HAP-1 (cell line): ENCODE results near the gene ANK2.

Source experiments
- DNase-seq, 2 experiments: peaks; one replicate each; pipeline ENCODE4 v3.0.0-alpha.2; 2016 to 2020; ENCODE audit warnings: low spot score in 2 of 2
- H3K27me3 ChIP-seq: fragments of 250-450 bp; sonication (Bioruptor Pico); 2 replicates; pipeline ENCODE4 v1.5.1; 2020; ENCODE audit warnings: low read depth, mild to moderate bottlenecking, moderate library complexity
- H3K36me3 ChIP-seq: fragments of 250-450 bp; sonication (Bioruptor Pico); replicated peaks from 2 replicates; pipeline ENCODE4 v1.5.1; 2020; ENCODE audit warnings: mild to moderate bottlenecking
- H3K4me1 ChIP-seq: fragments of 250-450 bp; sonication (Bioruptor Pico); 2 replicates; pipeline ENCODE4 v1.5.1; 2020; ENCODE audit warnings: mild to moderate bottlenecking
- H3K4me3 ChIP-seq: fragments of 250-450 bp; sonication (Bioruptor Pico); 2 replicates; pipeline ENCODE4 v1.5.1; 2020; ENCODE audit warnings: mild to moderate bottlenecking, moderate library complexity
- H3K9me3 ChIP-seq: fragments of 250-450 bp; sonication (Bioruptor Pico); 2 replicates; pipeline ENCODE4 v1.5.1; 2020; ENCODE audit warnings: mild to moderate bottlenecking, moderate library complexity
- in situ Hi-C: fragments of 300-500 bp; cut with MboI; formaldehyde crosslinking; loops from 3 replicates; pipeline ENCODE4 v1.14.3; 2020; ENCODE audit warnings: low sequenced_read_pairs, inconsistent platforms, mixed read lengths

ANK2 gene

GRCh38 chr4:113157086-113157857 lies 107.8 kb downstream of the ANK2 start:
- Histone ChIP-seq H3K27me3 (no peaks in the 10 kb centered on the region), H3K36me3 (no peaks in the 10 kb centered on the region), H3K4me1 (peaks cover 12% of the 10 kb centered on the region), H3K9me3 (no peaks in the 10 kb centered on the region), H3K4me3 (no peak overlapping the region)
- no peak for DNase-seq
- in situ Hi-C loops: no loop called here

- Histone ChIP-seq H3K36me3 (no peaks in the 10 kb centered on the region), H3K27me3 (no peaks in the 10 kb centered on the region), H3K4me1 (peaks cover 12% of the 10 kb centered on the region), H3K9me3 (no peaks in the 10 kb centered on the region), H3K4me3 (no peak overlapping the region)
- DNase-seq: no peak
- in situ Hi-C loops: no loop called here
These were observed 110.6 kb downstream of the ANK2 start for GRCh38 chr4:113159942-113160545.

DNA sequence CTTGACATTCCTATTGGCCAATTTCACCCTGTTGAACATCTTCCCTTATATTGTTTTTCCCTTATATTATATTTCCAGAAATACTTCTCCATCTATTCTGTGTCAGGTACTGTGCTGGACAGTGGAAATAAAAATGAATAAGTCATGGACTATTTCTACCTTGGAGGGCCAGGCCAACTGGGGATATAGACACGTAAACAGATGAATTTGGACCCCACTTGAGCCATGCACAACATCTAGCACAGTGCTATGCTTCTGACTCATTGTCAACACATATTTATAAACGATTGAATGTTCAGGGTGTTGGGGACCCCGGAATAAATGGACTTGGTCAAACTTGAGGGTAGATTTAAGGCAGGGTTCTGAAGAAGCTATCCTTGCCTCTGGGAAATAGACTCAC lies 111.1 kb downstream of the ANK2 start:
- no peak for DNase-seq
- no peak overlapping the region for H3K4me3 ChIP-seq
- no peaks in the 10 kb centered on the region for H3K36me3 ChIP-seq
- in situ Hi-C loops: no loop called here
- peaks cover 12% of the 10 kb centered on the region for H3K4me1 ChIP-seq
- no peaks in the 10 kb centered on the region for H3K9me3 ChIP-seq
- no peaks in the 10 kb centered on the region for H3K27me3 ChIP-seq

DNA sequence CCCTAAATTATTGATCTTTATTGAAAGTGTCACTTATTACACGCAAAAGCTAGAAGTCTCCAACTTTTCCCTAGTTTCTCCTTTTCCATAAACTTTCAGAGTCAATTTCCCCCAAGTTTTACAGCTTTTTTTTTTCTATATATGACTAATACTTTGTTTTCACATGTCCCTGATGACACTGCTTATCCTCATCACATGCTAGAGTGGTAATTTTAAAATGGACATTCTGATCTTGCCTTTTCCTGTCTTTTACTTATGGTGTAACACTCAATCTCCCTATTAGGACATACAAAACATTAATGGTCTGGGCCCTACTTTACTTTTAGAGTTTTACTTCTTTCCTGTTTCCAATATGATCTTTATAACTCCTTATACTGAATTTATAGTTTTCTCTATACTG lies 112.6 kb downstream of the ANK2 start:
- in situ Hi-C loops: no loop called here
- H3K4me1 ChIP-seq: peaks cover 12% of the 10 kb centered on the region
- no peaks in the 10 kb centered on the region for H3K9me3 ChIP-seq
- no peak for DNase-seq
- no peak overlapping the region for H3K4me3 ChIP-seq
- H3K27me3 ChIP-seq: no peaks in the 10 kb centered on the region
- no peaks in the 10 kb centered on the region for H3K36me3 ChIP-seq

- H3K9me3 ChIP-seq: no peaks in the 10 kb centered on the region
- in situ Hi-C loops: no loop called here
These were observed 119.9 kb downstream of the ANK2 start for GRCh38 chr4:113169368-113169767.

GRCh38 chr4:113170115-113170804 lies 120.8 kb downstream of the ANK2 start:
- Histone ChIP-seq H3K4me1 (peaks cover 22% of the 10 kb centered on the region), H3K27me3 (no peaks in the 10 kb centered on the region), H3K4me3 (no peak overlapping the region), H3K36me3 (no peaks in the 10 kb centered on the region), H3K9me3 (no peaks in the 10 kb centered on the region)
- DNase-seq: no peak
- in situ Hi-C loops: no loop called here

More at GRCh38 chr4:113169368-113169767, 119.9 kb downstream of the ANK2 start:
- no peaks in the 10 kb centered on the region for H3K27me3 ChIP-seq
- H3K4me3 ChIP-seq: no peak overlapping the region
- peak; percentile 49 to 52 for DNase-seq
- no peaks in the 10 kb centered on the region for H3K36me3 ChIP-seq
- peaks cover 22% of the 10 kb centered on the region for H3K4me1 ChIP-seq

DNA sequence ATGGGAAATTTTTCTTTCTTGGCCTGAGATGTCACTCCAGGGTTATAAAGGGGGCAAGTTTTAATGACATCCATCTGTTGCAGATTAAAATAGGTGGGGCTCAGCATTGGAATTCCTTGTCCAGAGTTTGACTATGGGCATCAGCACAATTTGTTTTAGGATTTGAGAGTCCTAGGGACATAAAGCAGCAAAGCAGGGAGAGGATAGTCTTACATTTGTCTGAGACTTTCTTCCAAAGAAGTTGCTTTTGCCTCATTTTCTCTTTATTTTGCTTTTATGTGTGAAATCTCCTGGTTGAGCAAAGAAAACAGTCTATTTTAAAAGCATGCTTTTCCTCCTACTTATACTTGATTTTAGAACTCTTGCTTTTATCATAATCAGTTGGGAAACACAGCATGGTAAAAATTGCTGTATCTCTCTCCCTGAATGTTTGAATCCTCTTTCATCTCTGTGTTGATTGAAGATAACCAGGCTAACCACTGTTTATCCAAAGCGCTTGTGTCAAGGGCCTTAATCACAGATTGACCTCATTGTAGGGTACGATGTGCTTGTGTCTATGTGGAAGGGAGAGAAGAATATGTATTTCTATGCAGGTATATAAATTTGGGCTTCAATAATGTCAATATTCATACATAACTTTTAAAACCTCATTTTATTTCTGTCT lies 121.5 kb downstream of the ANK2 start:
- no peak overlapping the region for H3K4me3 ChIP-seq
- in situ Hi-C loops: no loop called here
- no peak for DNase-seq
- H3K4me1 ChIP-seq: peaks cover 22% of the 10 kb centered on the region
- no peaks in the 10 kb centered on the region for H3K9me3 ChIP-seq
- H3K36me3 ChIP-seq: no peaks in the 10 kb centered on the region
- H3K27me3 ChIP-seq: no peaks in the 10 kb centered on the region

DNA sequence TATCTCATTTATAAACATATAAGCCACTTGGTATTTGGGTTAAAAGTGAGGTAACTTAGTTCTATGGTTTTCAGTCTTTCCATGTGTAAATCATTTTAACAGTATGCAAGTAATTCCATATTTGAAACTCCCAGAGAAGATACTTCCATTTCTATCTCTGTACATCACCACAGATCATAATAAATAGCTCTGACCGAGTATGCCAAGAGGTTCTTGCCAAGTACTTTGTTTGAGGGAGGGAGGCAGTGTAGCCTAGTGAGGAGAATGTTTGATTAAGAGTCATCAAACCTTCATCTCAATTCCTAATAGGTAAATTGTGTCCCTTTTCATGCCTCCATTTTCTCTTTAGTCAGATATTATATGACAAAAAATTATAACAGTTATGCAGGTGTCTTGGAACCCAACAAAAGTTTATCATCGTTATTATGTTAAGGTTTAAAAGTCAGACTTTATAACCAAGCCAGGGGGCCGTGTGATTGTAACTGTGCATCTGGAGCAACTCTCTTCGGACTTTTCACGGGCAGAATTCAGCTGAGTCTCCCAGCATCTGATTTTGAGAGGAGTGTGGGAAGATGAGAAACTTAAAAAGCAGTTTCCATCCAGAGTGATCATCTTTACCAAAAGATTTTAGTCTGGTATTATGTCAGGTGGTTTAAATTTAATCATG lies 123.8 kb downstream of the ANK2 start:
- in situ Hi-C loops: no loop called here
- no peak for DNase-seq
- peaks cover 15% of the 10 kb centered on the region for H3K4me1 ChIP-seq
- no peaks in the 10 kb centered on the region for H3K27me3 ChIP-seq
- H3K9me3 ChIP-seq: no peaks in the 10 kb centered on the region
- no peaks in the 10 kb centered on the region for H3K36me3 ChIP-seq
- no peak overlapping the region for H3K4me3 ChIP-seq

GRCh38 chr4:113173793-113174264 lies 124.4 kb downstream of the ANK2 start:
- Histone ChIP-seq H3K9me3 (no peaks in the 10 kb centered on the region), H3K4me1 (peaks cover 9% of the 10 kb centered on the region), H3K4me3 (no peak overlapping the region), H3K27me3 (no peaks in the 10 kb centered on the region), H3K36me3 (no peaks in the 10 kb centered on the region)
- in situ Hi-C loops: no loop called here
- no peak for DNase-seq

DNA sequence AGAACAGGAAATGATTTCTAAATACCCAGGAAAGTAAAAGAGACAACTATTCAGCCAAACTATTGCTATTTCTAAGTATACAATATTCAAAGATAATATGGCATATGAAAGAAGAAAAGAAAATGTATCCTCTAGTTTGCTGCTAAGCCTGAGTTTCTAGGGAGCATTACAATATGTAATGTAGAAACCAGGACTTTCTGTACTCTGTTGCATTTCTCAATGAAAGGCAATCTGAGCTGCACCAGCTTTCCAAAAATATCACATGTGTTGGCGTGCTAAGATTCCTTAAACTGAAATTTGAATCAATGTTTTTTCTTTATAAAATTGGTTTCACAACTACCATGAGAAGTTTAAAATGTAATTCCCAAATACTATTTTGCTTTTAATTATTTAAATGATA lies 129.6 kb downstream of the ANK2 start:
- no peaks in the 10 kb centered on the region for H3K9me3 ChIP-seq
- no peaks in the 10 kb centered on the region for H3K27me3 ChIP-seq
- no peaks in the 10 kb centered on the region for H3K4me1 ChIP-seq
- no peak overlapping the region for H3K4me3 ChIP-seq
- in situ Hi-C loops: no loop called here
- H3K36me3 ChIP-seq: no peaks in the 10 kb centered on the region
- no peak for DNase-seq

DNA sequence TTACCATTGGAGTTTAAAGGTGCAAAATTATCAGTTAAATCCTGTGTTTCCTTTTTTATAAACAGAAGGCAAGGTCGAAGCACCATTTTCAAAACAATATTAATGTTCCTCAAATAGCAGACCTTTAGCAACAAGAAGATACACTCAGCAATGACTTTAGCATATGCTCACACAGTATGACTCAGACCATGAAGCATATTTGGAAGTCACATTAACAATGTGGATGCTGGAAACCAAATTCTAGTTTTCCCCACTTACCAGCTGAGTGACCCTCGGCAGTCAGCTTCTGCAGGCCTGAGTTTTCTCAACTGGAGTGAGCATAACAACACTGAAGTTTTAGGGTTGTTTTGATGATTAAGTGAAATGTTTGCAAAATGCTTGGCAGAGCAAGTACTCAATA lies 130.5 kb downstream of the ANK2 start:
- Histone ChIP-seq H3K27me3 (no peaks in the 10 kb centered on the region), H3K4me1 (no peaks in the 10 kb centered on the region), H3K9me3 (no peaks in the 10 kb centered on the region), H3K4me3 (no peak overlapping the region), H3K36me3 (no peaks in the 10 kb centered on the region)
- in situ Hi-C loops: no loop called here
- no peak for DNase-seq

- Histone ChIP-seq H3K9me3 (no peaks in the 10 kb centered on the region), H3K36me3 (no peaks in the 10 kb centered on the region), H3K27me3 (no peaks in the 10 kb centered on the region), H3K4me1 (no peaks in the 10 kb centered on the region), H3K4me3 (no peak overlapping the region)
- DNase-seq: no peak
- in situ Hi-C loops: no loop called here
These were observed 132.0 kb downstream of the ANK2 start for GRCh38 chr4:113181289-113182007.

DNA sequence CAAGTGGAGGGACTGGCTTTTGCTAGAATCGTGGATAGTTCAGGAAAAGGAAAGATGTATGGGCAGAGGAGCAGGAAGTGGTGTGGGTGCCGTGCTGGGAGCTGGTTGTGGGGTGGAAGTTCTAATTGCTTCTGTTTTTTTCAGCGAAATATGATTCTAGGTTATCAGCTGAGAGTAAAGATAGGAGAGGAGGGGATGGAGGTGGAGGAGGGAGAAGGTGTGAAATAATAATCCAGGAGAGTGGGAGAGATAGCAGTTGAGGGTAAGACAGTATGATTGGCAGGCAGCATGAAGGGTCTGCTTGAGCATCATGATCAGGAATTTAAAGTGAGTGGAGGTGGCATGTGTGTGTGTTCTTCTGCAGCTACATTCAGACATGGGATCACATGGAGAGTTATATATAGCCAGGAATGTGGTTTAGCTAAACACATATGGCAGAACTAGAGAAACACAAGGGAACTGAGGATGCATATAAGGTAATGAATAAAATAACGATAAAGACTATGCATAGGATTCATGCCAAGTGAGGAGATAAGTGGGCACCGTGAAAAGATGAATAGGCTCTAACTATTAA lies 133.7 kb downstream of the ANK2 start:
- Histone ChIP-seq H3K4me1 (no peaks in the 10 kb centered on the region), H3K9me3 (no peaks in the 10 kb centered on the region), H3K4me3 (no peak overlapping the region), H3K27me3 (no peaks in the 10 kb centered on the region), H3K36me3 (no peaks in the 10 kb centered on the region)
- no peak for DNase-seq
- in situ Hi-C loops: no loop called here
